Activated CD4-positive, CD25-positive, alpha-beta regulatory T cell (primary cell): Measurements from ENCODE around the gene CDK17.
"Not testable (repeated sequence)": the region's sequence is repeated elsewhere in the genome, so short reads cannot be mapped to it uniquely, and the experiment has no call there.

Source experiments
- DNase-seq, 4 experiments: peaks; one replicate each; lab custom pipeline; 2025; lab: John Stamatoyannopoulos, UW

CDK17 gene

DNA sequence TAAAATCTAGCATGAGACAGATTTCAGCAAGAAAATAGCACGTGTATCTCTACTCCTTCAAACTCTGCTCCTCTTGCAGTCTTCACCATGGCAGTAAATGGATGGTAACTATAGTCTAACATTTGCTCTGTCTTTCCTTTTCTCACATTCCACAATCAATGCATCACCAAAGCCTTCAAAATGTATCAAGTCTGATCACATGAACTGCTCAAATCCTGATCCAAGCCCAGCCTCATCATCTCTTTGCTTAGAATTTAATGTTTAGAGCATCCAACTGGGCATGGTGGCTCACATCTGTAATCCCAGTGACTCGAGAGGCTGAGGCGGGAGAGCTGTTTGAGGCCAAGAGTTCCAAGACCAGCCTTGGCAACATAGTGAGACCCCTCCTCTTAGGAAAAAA lies 45.9 kb downstream of the CDK17 start:
- no peak for DNase-seq

DNA sequence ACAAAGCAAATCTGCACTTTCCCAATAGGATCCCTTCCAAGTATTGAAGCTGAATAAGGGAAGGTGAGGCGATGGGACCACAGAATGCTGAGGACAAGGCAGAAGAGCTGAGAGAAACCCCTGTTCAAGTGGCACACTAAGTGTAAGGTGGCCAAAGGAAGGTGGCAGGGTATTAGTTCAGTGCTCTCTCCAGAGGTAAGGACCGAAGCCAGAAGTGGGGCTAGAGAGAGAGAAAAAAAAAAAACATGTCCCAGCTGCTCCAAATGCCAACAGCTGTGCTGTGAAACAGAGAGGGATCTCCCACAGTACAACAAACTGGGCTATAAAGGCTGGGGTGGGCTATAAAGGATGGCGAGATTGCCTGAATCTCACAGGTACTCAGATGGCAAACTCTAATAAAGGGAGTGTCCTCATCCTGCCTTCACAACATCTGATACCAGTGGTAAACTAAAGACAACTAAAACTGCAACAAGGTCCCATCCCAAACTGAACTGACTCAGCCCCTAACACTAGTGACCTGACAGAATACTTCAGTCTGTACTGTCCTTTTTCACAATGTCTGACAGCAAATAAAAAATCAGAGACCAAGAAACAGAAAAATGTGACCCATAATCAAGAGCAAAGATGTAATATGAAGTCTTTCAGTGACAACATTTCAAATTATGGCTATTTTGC lies 47.9 kb downstream of the CDK17 start:
- no peak for DNase-seq

DNA sequence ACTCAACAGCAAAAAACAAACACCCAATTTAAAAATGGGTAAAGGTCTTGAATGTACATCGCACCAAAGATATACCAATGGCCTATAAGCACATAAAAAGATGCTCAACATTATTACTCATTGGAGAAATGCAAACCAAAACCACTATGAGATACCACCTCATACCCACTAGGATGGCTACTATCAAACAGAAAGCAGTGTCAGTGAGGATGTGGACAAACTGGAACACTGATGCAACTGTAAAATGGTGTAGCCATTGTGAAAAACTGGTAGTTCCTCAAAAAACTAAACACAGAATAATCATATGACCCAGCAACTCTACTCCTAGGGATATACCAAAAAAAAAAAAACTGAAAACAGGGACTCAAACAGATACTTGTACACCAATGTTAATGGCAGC lies 49.3 kb downstream of the CDK17 start:
- DNase-seq = no peak

GRCh38 chr12:96347130-96347699 lies 53.0 kb downstream of the CDK17 start:
- DNase-seq = no peak

- not testable (repeated sequence) for DNase-seq
Measured at GRCh38 chr12:96346716-96347115, 53.5 kb downstream of the CDK17 start.

- DNase-seq = no peak
Measured at GRCh38 chr12:96344124-96344695, 56.0 kb downstream of the CDK17 start.

- no peak for DNase-seq
Measured at GRCh38 chr12:96343347-96343954, 56.8 kb downstream of the CDK17 start.

- DNase-seq = not testable (repeated sequence)
Measured at GRCh38 chr12:96339666-96340065, 60.6 kb downstream of the CDK17 start.

DNA sequence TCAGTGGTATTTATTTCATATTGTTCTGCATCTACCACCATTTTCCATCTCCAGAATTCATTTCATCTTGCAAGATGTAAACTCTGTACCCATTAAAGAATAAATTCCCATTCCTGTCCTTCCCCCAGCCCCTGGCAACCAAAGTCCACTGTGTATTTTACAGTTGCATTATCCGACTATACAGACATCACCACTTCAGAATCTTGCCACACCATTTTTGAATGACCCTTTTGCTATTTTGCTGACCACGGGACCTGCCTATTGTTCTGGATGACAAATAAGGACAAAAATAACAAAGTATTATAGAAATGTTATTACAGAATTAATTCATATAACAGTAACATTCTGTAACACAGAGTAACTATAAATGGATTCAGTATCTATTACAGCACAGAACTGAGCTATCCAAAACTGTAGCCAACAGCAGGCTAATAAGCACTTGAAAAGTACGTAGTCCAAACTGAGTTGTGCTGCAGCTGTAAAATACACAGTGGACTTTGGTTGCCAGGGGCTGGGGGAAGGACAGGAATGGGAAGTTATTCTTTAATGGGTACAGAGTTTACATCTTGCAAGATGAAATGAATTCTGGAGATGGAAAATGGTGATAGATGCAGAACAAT lies 61.3 kb downstream of the CDK17 start:
- DNase-seq = no peak

GRCh38 chr12:96337953-96338352 lies 62.3 kb downstream of the CDK17 start:
- DNase-seq = no peak

DNA sequence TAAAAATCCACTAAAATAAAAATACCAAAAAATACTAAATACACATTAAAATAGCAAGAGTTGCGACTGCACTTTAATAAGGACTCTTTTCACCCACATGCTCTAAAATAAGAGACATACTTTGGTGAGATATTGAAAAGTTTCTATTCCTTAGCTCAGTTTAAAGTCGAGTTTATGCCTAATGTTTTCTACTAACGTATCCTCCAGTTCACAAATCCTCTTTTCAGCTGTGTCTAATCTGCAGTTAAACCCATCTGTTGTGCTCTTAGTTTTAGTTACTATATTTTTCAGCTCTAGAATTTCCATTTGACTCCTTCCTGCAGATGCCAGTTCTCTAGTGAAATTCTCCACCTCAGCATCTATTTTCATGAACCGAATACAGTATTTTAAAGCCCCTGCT lies 63.8 kb downstream of the CDK17 start:
- no peak for DNase-seq

DNA sequence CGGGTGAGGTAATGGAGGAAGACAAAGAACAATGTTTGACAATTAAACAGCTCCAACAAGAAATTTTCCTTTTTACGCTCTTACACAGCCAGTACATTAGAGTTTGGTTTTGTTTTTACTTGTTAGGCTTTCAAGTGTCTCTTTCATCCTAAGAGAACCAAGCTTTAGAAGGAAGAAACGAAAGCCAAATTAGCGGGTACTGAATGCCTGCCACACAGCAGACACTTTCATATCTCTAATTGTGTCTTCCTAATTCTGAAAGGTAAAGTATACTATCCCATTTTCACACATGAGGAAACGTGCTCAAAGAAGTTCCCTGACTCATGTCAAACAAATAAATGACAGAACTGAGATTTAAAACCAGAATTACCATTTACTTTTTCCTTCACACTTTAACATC lies 65.0 kb downstream of the CDK17 start:
- no peak for DNase-seq

DNA sequence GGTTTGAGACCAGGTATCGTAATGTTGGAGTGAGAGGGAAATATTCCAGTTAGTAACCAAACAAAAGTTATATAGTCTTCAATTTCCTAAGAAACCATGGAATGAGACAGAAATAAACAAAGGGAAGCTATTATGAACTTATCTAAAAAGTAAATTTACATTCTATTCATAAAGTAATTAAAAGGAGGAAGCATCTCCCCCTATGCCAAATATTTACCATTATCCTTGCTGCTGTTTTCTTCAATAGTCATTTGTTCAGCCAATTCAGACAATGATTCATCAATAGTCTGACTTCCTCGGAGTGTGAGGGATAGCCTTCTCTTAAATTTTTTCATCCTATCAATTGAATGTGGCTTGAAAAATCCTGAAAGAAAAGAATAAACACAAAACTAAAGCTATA lies 65.7 kb downstream of the CDK17 start:
- DNase-seq = no peak

DNA sequence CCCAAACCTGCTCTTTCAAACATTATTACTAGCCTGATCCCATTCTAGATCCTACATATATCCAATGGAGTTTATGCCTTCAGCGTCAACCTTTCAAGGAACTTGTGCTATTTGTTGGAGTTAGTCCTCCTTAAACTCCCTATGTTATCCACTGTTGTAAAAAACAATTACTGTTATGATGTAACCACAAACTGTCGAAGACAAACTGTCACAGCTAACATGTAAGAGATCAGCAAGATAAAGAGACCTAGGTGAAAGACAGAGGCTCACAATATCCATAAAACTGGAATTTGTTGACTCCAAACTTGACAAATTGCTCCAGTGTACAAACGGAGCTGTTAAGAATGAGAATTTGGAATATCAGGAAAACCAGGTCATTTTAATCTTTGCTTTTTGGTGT lies 70.7 kb downstream of the CDK17 start:
- no peak for DNase-seq

GRCh38 chr12:96329018-96329417 lies 71.2 kb downstream of the CDK17 start:
- DNase-seq = no peak

GRCh38 chr12:96327889-96328288 lies 72.3 kb downstream of the CDK17 start:
- no peak for DNase-seq

DNA sequence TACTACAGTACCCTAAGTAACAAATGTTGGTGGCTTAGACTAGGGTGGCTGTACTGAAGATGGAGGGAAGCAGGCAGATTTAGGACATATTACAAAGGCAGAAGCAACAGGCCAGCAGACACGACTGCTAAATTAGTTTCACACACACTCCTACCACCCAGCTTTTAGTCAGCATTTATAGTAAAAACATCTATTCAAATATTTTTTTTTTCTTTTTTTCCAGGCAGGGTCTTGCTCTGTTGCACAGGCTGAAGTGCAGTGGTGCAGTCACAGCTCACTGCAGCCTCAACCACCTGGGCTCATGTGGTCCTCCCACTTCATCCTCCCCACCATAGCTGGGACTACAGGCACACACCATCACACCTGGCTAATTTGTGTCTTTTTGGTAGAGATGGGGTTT lies 72.9 kb downstream of the CDK17 start:
- DNase-seq = no peak

GRCh38 chr12:96326628-96327227 lies 73.5 kb downstream of the CDK17 start:
- DNase-seq = no peak

GRCh38 chr12:96323906-96324305 lies 76.3 kb downstream of the CDK17 start:
- DNase-seq = no peak

DNA sequence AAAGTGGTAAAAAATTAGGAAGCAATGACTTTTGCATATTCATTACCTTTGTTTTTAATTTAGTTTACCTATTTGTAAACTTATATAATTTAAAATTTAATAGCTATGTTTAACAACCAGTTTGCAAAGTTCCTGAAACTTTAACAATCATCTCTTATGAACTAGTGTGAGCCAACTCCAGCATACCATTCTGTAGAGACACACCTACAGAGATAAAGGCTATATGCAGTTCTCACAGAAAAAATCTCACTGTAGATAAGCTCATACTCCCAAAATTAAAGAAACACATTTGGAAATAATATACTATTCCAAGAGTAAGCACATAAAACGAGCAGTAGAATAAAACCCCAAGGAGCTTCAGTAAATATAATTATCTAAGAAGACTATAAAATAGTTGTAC lies 77.5 kb downstream of the CDK17 start:
- no peak for DNase-seq

DNA sequence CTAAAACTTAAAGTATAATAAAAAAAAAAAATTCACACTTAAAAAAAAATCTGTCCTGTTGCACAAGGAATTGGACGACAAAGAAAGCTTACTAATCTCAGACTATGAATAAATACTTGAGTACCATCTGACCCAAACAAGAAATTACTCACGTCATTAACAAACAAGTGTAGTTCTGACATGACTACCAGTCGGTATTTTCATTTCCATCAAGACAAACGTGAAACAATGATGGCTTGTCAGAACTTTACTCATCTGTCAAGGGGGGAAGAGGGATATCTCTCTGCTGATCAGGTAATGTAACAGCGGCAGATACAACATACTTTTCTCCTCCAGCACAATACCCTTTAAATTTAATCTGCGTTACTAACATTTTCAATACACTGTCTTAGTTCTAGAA lies 78.3 kb downstream of the CDK17 start:
- no peak for DNase-seq

GRCh38 chr12:96317801-96318200 lies 82.4 kb downstream of the CDK17 start:
- DNase-seq = not testable (repeated sequence)
